Activated T-helper 1 cell treated with anti-CD3 and anti-CD28 coated beads, Interleukin-2, amount 50 U/mL, for 16 hours (primary cell): ENCODE data around the gene TBX15.
"Not testable (repeated sequence)": the region's sequence is repeated elsewhere in the genome, so short reads cannot be mapped to it uniquely, and the experiment has no call there.

Experiments used
- DNase-seq, 2 donors: peaks; one replicate each; pipeline ENCODE4 v3.0.0-alpha.2; 2020; ENCODE audit warnings: low read depth in 1 of 2, low spot score in 1 of 2

The TBX15 gene

DNA sequence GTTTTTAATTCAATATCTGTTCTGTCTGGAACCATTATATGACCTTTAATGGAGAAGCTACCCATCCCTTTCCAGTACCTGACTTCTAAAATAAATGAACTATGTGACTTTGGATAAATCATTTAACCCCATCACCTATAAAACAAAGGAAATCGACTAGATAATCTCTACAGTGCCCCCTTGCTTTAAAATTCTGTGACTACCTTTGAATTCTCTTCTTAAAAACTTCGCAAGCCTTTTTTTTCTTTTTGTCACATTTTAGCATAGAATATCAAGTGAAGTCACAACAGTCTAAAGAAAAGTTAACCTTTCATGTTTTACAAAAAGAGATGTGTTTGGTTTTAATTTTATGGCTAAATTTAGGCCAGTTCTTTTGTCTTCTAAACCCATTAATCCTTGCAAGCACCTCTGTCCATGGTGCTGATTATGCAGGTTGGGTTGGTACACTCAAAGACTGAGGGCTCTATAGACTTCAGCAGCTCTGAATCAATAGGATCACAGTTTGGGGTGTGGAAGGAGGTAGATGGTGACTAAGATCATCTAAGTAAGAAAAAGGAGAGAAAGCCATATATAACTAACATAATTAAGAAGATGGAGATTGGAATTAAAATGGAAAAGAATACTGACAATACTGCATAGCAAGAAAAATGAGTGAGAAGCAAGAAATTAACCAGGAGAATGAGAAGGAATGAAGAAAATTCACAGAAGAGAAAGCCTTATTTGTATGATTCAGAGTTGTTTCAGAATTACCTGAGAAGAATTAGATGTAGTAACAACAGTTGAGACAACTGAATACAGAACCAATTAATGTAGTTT lies 59.2 kb downstream of the TBX15 start:
- no peak for DNase-seq

DNA sequence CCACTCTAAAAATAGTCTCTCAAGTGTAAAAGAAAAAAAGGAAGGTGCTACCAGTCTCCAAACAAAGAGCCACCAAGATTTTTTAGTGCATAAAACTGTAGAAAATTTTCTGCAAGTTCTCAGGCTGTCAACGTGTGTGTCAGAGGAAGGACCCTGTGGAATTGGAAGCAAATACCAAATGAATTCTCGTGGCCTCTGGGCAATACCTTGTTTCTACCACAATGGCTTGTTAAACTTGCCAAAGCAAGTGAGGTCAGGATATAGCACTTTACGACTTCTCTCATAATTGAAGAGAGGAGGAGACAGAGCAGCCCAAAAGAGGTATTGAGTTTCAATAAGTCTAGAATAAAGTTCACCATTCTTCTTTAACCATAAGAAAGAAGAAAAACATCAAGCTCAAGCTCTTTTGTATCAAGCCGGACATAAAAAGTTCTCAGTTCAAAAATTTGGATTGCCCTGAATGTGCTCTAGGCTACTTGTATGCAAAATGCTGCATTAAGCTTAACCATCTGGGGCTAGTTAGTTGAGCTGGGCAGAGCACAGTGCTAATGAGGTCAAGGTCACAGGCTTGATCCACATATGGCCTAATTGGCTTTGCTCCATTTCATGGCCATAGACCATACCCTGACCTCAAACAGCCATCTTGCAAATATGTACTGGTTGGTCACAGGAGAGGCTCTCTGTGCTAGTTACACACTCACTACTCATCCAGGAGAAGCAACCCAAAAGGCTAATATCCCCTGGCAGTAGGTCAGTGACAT lies 60.5 kb downstream of the TBX15 start:
- DNase-seq, result no peak

DNA sequence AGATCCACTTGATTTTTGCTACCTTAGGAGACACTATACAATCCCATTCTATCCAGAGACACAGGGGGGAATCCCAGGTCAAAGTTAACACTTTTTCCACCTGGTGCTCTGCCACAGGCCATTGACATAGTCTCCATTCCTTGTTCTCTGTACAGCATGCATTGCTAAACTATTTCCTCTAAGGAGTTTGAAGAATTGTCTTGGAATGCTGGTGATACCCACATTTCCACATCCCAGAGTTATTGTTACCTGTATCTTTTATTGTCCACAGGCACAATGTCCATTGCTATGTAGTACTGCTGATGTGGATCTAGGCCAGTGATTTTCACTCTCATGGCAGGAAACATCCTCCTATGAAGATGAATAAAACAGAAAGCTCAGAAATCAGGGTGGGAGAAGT lies 61.9 kb downstream of the TBX15 start:
- DNase-seq, result no peak

DNA sequence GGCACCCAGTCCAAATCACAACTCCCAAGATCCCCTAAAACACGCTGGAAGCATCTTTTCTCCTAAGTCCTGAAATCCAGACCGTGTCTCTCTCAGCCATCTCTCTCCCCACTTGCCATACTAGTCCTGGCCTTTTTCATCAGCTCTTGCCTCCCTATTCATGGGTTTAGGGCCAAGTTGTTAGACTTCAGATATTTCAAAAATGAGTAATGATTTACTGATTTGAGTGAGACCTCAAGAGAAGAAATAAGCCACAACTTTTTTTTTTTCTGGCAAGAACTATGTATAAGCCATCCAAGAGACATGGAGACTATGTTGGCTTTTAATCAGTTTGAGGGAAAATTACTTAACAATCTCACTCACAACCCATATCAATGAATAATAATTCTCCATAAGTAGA lies 62.5 kb downstream of the TBX15 start:
- no peak for DNase-seq

DNA sequence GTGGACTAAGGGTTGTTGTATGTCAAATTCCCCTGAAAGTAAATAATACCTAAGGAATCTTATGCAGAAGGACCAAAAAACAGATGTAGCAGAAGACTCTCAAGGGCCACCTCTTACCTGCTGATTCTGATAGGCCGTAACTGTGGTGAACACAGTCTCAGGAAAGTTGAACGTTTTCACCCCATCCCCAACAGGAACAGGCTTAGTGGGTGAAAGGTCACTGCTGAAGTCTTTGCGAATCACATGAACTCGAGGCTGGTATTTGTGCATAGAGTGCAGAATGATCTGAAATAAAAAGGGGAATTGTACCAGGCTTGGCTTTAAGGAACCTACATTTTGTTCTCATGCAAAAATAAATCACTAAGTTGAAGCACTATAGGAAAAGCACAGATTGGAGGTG lies 64.8 kb downstream of the TBX15 start:
- DNase-seq, result no peak

DNA sequence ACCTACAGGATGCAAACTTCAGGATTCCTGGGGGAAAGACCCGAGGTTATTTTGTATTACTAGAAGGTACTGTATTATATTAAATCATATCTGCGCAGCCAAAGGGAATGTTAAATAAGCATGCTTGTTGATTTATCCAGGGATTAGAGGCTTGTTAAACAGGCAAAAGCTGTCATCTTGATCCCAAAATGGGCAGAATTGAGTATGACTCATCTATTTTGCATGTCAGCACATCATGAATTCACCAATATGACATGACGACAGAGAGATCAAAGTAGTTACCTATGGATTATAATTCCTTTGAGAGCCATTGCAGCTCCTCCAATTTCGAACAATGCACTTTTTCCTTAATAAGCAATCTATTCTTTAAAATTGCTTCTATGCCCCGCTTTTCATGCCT lies 66.1 kb downstream of the TBX15 start:
- no peak for DNase-seq

DNA sequence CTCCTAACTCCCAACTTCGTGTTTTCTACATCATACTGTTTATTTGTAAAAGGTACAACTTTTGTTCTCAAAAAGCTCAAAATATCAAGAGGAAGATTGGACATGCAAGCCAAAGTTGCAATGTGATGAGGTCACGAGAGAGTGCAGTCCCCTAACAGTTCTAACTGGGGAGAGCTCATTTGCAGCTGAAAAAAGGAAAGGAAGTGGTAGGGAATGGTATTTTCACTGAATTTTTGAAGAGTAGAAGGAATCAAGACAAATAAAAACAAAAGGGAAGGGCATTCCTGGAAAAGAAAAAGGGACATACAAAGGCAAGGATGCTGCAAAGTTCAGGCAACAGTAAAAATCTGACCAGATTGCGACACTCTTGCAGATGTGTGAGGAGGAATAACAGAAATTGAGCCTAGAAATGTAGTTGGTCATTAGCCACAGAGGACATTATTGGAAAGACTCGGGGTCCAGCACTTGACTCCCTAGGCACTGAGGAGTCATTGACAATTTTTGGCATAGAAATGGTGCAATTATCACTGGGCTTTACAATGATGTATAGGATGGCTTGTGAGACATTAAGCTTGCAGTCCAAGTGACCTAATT lies 67.9 kb downstream of the TBX15 start:
- no peak for DNase-seq

DNA sequence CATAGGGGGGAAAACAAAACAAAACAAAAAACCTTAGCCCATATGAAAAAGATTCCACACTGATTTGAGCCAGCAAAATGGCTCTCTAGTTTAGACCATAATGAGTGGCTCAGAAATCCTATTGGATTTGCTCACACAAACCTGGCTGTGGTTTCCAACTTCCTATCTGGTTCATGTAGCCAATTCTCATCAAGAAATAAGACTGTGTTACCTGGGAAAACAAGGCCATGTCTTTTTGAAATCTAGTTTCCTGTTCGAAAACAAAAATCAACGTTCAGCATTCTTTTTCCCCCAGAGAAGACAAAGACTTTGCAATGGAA lies 69.2 kb downstream of the TBX15 start:
- DNase-seq, result no peak

DNA sequence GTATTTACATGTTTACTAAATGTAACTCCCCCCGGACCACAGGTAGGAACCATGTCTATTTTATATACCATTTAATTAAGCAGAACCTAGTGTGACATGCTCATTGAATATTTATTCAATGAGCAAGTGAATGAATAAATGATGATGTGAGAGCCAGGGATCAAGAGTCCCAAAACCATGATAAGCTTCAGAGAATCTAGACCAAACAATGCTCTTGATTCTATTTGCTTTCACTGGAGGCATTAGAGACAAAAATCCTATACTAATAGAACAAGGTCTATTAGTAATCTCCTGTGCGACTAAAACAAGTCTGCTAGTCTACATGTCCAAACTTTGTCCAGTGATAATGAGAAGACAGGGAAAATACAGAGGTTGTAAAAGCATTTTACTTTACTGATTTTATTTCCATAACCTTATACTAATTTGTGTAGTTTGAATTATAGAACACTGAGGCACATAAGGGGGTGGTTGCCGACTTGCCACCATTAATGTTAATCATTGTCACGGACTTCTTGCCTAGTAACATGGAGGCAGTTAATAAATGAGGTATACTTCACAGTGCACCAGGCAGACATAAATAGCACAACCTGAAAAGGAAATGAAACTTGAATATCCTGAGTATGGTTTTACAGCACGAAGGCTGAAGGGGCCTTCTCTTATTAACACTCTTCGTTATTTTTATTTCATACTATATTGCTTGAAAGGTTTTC lies 69.8 kb downstream of the TBX15 start:
- DNase-seq, result no peak

DNA sequence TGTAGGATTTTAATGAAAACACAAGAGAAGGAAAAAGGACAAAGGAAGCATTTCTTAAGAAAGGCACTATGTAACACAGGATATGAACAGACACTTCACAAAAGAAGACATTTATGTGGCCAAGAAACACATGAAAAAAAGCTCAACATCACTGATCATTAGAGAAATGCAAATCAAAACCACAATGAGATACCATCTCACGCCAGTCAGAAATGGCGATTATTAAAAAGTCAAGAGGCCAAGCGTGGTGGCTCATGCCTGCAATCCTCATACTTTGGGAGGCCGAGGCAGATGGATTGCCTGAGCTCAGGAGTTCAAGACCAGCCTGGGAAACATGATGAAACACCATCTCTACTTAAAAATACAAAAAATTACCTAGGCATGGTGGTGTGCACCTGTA lies 71.8 kb downstream of the TBX15 start:
- DNase-seq, result not testable (repeated sequence)

DNA sequence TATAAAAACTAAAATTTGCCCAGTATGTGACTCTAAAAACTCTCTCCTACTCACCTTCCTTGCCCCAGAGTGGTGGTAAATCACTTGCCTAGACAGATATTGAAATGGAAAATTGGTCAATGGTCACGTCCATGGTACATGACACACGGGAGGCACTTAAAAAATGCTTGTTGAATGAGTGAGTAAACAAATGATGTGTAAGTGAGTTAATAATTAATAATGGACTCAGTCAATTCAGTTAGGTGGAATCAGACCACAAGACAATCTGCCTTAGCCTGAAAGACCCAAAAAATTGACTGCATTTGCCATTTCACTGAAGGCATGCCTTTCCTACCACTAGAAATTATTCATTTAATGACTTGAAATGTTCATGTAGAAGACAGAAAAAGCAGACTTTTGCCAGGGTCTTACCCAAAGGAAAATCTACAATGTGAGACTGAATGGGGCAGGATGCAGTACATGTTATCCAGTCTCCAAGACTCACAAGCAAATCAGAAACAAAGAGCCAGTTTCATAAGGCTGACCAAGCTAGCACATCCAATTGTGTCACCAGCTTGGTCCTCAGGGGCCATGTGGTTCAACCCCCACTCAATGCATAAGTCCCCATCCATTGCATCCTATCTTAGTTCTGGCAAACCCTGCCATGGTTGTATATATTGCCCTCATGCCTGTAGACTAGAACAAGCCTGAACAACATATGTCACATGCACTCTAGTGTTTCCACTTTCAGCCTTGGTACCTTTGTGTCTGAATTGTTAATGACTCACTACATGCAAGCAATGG lies 73.6 kb downstream of the TBX15 start:
- no peak for DNase-seq

DNA sequence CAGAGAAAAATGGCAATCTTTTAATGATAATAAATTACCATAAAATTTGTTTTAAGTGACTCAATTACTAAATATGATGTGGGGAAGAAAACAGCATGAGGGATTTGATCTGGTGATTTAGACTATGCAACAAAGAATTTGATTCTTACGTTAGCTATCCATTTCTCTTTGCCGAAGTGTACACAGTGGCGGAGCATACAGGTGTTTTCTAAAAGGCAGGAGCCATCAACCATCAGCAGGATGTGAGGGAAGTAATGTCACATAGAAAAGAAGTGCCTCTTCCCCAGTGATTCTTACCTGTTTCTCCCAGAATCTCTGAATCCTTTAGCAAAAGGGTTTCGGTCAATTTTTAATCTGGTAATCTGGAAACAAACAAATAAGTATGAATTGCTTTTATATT lies 74.3 kb downstream of the TBX15 start:
- no peak for DNase-seq

DNA sequence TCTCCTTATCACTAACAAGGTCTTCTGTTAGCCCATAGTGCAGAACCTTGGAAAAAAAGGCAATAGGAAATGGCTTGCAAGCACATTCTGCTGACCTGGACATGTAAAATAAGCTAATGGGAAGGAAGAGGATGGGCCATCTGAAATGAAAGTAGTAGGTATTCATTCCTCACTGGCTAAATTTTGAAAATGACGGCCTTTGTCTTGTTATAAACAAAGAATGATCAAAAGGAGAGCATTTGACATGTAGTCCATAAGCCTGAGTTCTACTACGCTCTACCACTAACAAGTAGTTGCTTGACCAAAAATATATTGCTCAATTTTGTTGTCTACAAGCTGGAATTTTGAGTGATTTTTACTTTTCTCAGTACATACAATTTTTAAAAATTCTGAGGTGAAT lies 75.6 kb downstream of the TBX15 start:
- no peak for DNase-seq

DNA sequence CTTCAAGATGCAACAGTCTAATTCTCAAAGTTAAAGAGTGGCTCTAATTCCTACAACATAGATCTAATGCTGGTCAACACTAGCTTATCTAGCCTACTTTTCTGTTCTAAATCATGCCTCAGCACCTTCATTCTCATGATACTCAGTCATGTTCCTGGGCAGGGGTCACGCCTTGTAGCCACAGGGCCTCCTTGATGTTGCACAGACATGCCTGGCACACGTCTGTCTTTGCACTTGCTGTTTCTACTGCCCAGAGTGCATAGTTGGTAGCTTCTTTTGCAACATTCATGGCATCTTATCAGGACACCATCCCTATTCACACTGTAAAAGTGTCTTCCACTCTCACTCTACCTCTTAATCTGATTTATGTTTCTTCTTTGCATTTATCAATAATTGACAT lies 76.6 kb downstream of the TBX15 start:
- no peak for DNase-seq

DNA sequence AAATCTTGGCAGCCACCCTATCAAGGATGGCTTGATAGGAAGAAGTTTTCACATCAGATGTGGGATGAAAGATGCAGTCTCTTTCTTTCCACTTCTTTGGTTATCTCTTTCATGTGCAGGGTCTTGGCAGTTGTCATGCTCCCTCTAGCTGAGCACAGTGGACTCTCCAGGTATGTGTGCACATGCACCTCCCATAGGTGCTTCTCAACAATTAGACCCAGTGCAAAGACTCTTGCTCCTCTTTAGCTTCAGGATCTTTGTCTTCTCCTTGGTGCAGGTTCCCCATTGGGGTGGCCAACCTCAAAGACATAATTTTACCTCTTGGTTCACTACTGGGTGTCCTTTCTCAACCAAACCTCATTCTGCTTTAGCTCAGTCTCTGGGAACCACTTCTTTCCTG lies 80.7 kb downstream of the TBX15 start:
- DNase-seq, result no peak

DNA sequence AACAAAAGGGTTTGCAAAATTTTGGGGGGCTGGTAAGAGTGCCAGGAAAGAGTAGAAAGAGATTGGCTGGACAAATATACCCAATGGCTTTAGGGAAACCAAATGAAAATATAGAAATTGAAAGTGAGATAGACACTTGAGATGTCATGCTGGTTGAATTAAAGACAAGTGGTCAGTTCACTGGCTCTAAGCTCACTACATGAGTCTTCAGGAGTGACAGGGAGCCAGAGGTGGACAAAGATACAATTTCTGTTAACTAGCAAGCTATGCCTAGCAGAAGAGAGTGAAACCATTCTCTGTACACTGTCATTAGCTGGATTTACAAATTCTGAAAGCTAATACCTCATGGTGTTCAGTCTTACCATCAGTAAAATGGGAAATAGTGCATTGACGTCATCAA lies 82.5 kb downstream of the TBX15 start:
- no peak for DNase-seq

DNA sequence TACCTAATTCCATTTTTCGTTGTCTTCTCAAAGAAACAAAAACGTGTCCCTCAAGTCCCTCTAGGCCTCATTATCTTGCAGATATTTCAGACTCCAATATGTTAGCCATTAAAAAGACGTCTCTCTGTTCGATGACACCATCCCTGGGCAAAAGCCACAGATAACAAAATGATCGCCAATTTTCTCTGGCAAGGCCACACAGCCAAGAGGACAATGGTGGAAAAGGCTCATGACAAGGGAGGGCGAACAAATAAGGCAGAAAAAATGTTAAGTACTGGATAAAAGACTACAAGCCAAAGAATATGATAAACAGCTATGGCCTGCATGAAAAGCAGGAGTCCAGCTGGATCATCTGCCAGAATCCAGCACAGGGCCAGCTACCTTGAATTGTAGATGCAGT lies 82.9 kb downstream of the TBX15 start:
- no peak for DNase-seq

DNA sequence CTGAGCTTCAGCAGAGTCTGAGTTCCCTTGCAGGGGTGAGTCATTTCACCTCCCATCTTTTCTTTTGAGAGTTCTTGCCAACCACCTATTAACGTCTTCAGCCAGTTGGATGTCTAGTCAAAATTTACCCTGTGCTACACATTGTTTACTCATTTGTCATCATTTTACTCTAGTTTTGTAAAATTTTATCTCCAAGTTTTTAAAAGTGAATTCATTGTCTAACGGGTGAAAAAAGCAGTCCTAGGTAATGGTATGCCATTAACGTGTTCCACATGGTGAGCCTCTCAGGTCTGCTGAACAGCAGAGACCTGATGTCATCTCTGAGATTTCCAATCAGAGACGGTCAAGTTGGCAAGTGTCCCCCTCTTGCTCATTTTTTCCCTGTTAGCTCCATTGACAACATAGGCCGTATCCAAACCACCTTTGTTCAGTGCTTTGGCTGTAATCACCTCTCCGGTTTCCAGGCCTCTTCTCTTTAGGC lies 85.4 kb downstream of the TBX15 start:
- no peak for DNase-seq

DNA sequence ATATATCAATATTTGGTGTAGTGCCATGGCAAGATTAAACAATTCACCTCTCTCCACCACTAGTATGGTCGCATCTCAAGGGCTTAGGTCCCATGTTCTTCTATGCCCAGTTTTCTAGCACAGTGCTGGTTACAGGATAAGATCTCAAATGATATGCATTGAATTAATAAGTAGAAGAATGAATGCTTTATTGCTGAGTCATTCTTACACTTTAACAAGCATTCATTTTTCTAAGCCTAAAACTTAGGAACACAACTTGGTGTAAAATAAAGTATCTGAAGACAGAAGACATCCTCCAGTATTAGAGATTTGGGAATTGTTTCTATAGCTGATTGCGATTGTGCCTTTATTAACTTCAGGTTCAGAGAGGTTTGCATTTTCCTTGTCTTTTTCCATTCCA lies 85.8 kb downstream of the TBX15 start:
- DNase-seq, result no peak

DNA sequence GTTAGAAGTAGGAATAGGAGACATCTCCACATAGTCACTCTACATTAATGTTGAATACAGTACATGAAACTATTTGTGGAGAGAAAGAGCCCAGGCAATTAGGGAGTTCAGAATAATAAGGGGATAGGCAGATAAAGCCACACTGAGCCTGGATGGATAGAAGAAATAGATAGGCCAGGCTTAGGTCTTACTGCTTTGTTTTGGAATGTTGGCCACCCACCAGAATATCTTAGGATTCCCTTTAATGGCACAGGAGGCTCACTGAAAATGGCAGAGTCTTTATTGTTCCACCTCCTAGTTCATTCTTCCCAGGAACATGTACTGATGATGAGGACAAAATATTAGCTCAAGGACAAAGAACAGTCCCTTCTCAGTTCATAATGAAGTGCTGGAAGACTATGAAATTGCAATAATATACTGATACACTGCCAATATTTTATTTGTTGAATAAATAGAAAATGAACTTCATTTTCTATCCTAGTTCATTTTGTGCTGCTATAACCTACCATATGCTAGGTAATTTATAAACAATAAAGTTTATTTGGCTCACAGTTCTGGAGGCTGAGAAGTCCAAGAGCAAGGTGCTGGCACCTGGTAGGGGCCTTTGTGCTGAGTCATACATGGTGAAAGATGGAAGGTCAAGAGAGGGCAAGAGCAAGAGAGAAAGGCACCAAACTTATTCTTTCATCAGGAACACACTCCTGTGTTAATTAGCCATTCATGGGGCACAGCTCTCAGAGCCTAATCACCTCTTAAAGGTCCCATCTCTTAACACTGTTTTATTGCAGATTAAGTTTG lies 87.3 kb downstream of the TBX15 start:
- DNase-seq, result no peak
